GM19351 (cell line): ENCODE data around the gene GTF3C1.

Experiments used
- ATAC-seq: cut with Tn5 transposase; IDR thresholded peaks from one replicate; pipeline ENCODE4 v1.9.1; 2021; ENCODE audit warnings: mild to moderate bottlenecking, moderate library complexity; ENCODE audit not compliant: unreplicated experiment

Gene GTF3C1

GRCh38 chr16:27564224-27564623 lies 14.5 kb upstream of the GTF3C1 start:
- ATAC-seq, result no peak

- no peak for ATAC-seq
These were observed 11.5 kb upstream of the GTF3C1 start for GRCh38 chr16:27561216-27561615.

GRCh38 chr16:27558932-27559331 lies 9.2 kb upstream of the GTF3C1 start:
- ATAC-seq, result no peak

- ATAC-seq, result no peak
These were observed 8.7 kb upstream of the GTF3C1 start for GRCh38 chr16:27558434-27558833.

- ATAC-seq, result no peak
These were observed 6.8 kb upstream of the GTF3C1 start for GRCh38 chr16:27556471-27556870.

- no peak for ATAC-seq
These were observed 1.3 kb upstream of the GTF3C1 start for GRCh38 chr16:27551036-27551435.

- ATAC-seq, result no peak
These were observed 838 bp upstream of the GTF3C1 start for GRCh38 chr16:27550582-27550920.

- peak; percentile 28 for ATAC-seq
These were observed 308 bp downstream of the GTF3C1 start for GRCh38 chr16:27549464-27549745.

GRCh38 chr16:27547851-27548250 lies 1.9 kb downstream of the GTF3C1 start:
- ATAC-seq, result no peak

- no peak for ATAC-seq
These were observed 2.6 kb downstream of the GTF3C1 start for GRCh38 chr16:27547134-27547533.

GRCh38 chr16:27544671-27545070 lies 5.0 kb downstream of the GTF3C1 start:
- ATAC-seq, result no peak

GRCh38 chr16:27543801-27544200 lies 5.9 kb downstream of the GTF3C1 start:
- no peak for ATAC-seq

- ATAC-seq, result no peak
These were observed 10.1 kb downstream of the GTF3C1 start for GRCh38 chr16:27539636-27540035.

GRCh38 chr16:27539120-27539519 lies 10.6 kb downstream of the GTF3C1 start:
- peak; percentile 60 for ATAC-seq

GRCh38 chr16:27538528-27538927 lies 11.2 kb downstream of the GTF3C1 start:
- no peak for ATAC-seq

GRCh38 chr16:27534256-27534655 lies 15.5 kb downstream of the GTF3C1 start:
- ATAC-seq, result no peak

GRCh38 chr16:27531826-27532800 lies 17.6 kb downstream of the GTF3C1 start:
- no peak for ATAC-seq

- ATAC-seq, result no peak
These were observed 18.5 kb downstream of the GTF3C1 start for GRCh38 chr16:27531186-27531585.

- ATAC-seq, result no peak
These were observed 19.8 kb downstream of the GTF3C1 start for GRCh38 chr16:27529962-27530361.

- ATAC-seq, result no peak
These were observed 21.4 kb downstream of the GTF3C1 start for GRCh38 chr16:27528294-27528693.

GRCh38 chr16:27526180-27526579 lies 23.5 kb downstream of the GTF3C1 start:
- no peak for ATAC-seq

GRCh38 chr16:27522173-27522707 lies 27.5 kb downstream of the GTF3C1 start:
- ATAC-seq, result no peak
